SK-N-SH treated with all-trans-retinoic acid at 6 μM for 48 hours (cell line): ENCODE measurements around the gene CAPRIN2.

Experiments
- CSDC2 ChIP-seq: fragments of 250-450 bp; sonication (Bioruptor Pico); IDR thresholded peaks from 2 replicates; pipeline ENCODE4 v1.5.0; 2020; ENCODE audit warnings: mild to moderate bottlenecking, moderate library complexity
- CSRNP3 ChIP-seq: fragments of 250-450 bp; sonication (Bioruptor Pico); IDR thresholded peaks from 2 replicates; pipeline ENCODE4 v1.5.1; 2021; ENCODE audit warnings: mild to moderate bottlenecking, moderate library complexity
- ISL1 ChIP-seq: fragments of 250-450 bp; sonication (Bioruptor Pico); IDR thresholded peaks from 2 replicates; pipeline ENCODE4 v2.1.2; 2022; ENCODE audit warnings: mild to moderate bottlenecking, moderate library complexity
- OSR1 ChIP-seq: fragments of 250-450 bp; sonication (Bioruptor Pico); IDR thresholded peaks from 2 replicates; pipeline ENCODE4 v1.8.0; 2022; ENCODE audit warnings: moderate library complexity, mild to moderate bottlenecking, inconsistent platforms
- PATZ1 ChIP-seq: fragments of 250-450 bp; sonication (Bioruptor Pico); IDR thresholded peaks from 2 replicates; pipeline ENCODE4 v1.8.0; 2020; ENCODE audit warnings: mild to moderate bottlenecking, moderate library complexity, borderline replicate concordance
- RARB ChIP-seq: fragments of 250-450 bp; sonication (Bioruptor Pico); IDR thresholded peaks from 2 replicates; pipeline ENCODE4 v1.8.0; 2021; ENCODE audit warnings: mild to moderate bottlenecking, moderate library complexity
- TOX ChIP-seq: fragments of 250-450 bp; sonication (Bioruptor Pico); IDR thresholded peaks from 2 replicates; pipeline ENCODE4 v1.8.0; 2021; ENCODE audit warnings: mild to moderate bottlenecking, moderate library complexity, borderline replicate concordance
- TSHZ2 ChIP-seq: fragments of 250-450 bp; sonication (Bioruptor Pico); IDR thresholded peaks from 2 replicates; pipeline ENCODE4 v1.5.0; 2020; ENCODE audit warnings: mild to moderate bottlenecking, moderate library complexity
- ZC3H10 ChIP-seq: fragments of 250-450 bp; sonication (Bioruptor Pico); IDR thresholded peaks from 2 replicates; pipeline ENCODE4 v1.5.1; 2021; ENCODE audit warnings: mild to moderate bottlenecking, moderate library complexity
- ZFP30 ChIP-seq: fragments of 450-650 bp; formaldehyde crosslinking; IDR thresholded peaks from 2 replicates; pipeline ENCODE4 v1.5.0; 2022; ENCODE audit warnings: mild to moderate bottlenecking, moderate library complexity
- ZNF565 ChIP-seq: fragments of 450-650 bp; formaldehyde crosslinking; conservative IDR thresholded peaks from 2 replicates; pipeline ENCODE4 v1.5.0; 2020; ENCODE audit warnings: low read depth, mild to moderate bottlenecking, moderate library complexity
- ZNF8 ChIP-seq: fragments of 450-650 bp; formaldehyde crosslinking; IDR thresholded peaks from 2 replicates; pipeline ENCODE4 v1.5.0; 2020; ENCODE audit warnings: mild to moderate bottlenecking, moderate library complexity

- TF ChIP-seq CSDC2 (CRISPR knock-in tag) (no peak), TOX (CRISPR knock-in tag) (no peak), ISL1 (CRISPR knock-in tag) (no peak), PATZ1 (CRISPR knock-in tag) (no peak), CSRNP3 (CRISPR knock-in tag) (no peak), ZC3H10 (no peak), OSR1 (CRISPR knock-in tag) (no peak), TSHZ2 (CRISPR knock-in tag) (no peak), ZFP30 (CRISPR knock-in tag) (no peak; the same call in 1 of the 2 replicates), RARB (CRISPR knock-in tag) (no peak), ZNF565 (CRISPR knock-in tag) (no peak), ZNF8 (CRISPR knock-in tag) (no peak)
Measured at GRCh38 chr12:30754750-30755394, at the start of gene CAPRIN2.
